WTC11 (cell line): ENCODE measurements around the gene RPS6KA4. TPM values are rescaled to one million over a fixed set of nuclear protein-coding genes. Genes with fewer than 3 reads are reported as not detected.

Source experiments
- ATAC-seq: fragments of 200-7000 bp; cut with Tn5 transposase; 2 replicates; pipeline ENCODE4 v1.10.0; 2021; ENCODE audit warnings: mild to moderate bottlenecking, moderate library complexity
- CTCF ChIA-PET: fragments of 300-600 bp; sonication (Branson Sonifier 250); formaldehyde crosslinking; loops from one replicate; lab custom pipeline; 2021; ENCODE audit warnings: antibody characterized with exemption; lab: Charles Lee
- POLR2A ChIA-PET: fragments of 350-600 bp; sonication (Branson Sonifier 250); formaldehyde crosslinking; loops from one replicate; lab custom pipeline; 2021; ENCODE audit warnings: antibody characterized with exemption; lab: Charles Lee
- DNase-seq: peaks from one replicate; pipeline ENCODE4 v3.0.0; 2021; ENCODE audit warnings: low spot score
- H3K27ac Mint-ChIP-seq: 2 replicates; pipeline ENCODE4 v1.8.0; 2021; ENCODE audit warnings: mixed read lengths
- H3K27me3 Mint-ChIP-seq: 2 replicates; pipeline ENCODE4 v1.8.0; 2021; ENCODE audit warnings: low read depth, mild to moderate bottlenecking, moderate library complexity, mixed read lengths
- H3K36me3 Mint-ChIP-seq: 2 replicates; pipeline ENCODE4 v1.8.0; 2021; ENCODE audit warnings: mixed read lengths
- H3K4me1 Mint-ChIP-seq: 2 replicates; pipeline ENCODE4 v1.8.0; 2022; ENCODE audit warnings: mixed read lengths
- H3K4me3 Mint-ChIP-seq: 2 replicates; pipeline ENCODE4 v1.8.0; 2021; ENCODE audit warnings: mild to moderate bottlenecking, moderate library complexity, mixed read lengths
- H3K9me3 Mint-ChIP-seq: 2 replicates; pipeline ENCODE4 v1.8.0; 2021; ENCODE audit warnings: mixed read lengths
- JAZF1 ChIP-seq: fragments of 250-450 bp; sonication (Bioruptor Pico); IDR thresholded peaks from 2 replicates; pipeline ENCODE4 v1.9.0; 2021; ENCODE audit warnings: moderate library complexity, mild to moderate bottlenecking, inconsistent platforms
- MXD4 ChIP-seq: fragments of 250-450 bp; sonication (Bioruptor Pico); IDR thresholded peaks from 2 replicates; pipeline ENCODE4 v1.8.0; 2021; ENCODE audit warnings: mild to moderate bottlenecking, moderate library complexity, borderline replicate concordance
- NFATC4 ChIP-seq: fragments of 250-450 bp; sonication (Bioruptor Pico); IDR thresholded peaks from 2 replicates; pipeline ENCODE4 v1.9.0; 2021; ENCODE audit warnings: mild to moderate bottlenecking
- NR3C1 ChIP-seq: sonication (generic); formaldehyde crosslinking; conservative IDR thresholded peaks from 2 replicates; pipeline ENCODE4 v1.8.1; 2023; ENCODE audit warnings: low read depth, mild to moderate bottlenecking, missing genetic modification reagents
- SOX15 ChIP-seq: fragments of 250-450 bp; sonication (Bioruptor Pico); IDR thresholded peaks from 2 replicates; pipeline ENCODE4 v1.9.0; 2021; ENCODE audit warnings: mild to moderate bottlenecking
- SP1 ChIP-seq: sonication (generic); formaldehyde crosslinking; conservative IDR thresholded peaks from 2 replicates; pipeline ENCODE4 v1.8.1; 2022; ENCODE audit warnings: missing genetic modification reagents
- TCF7 ChIP-seq: sonication (generic); formaldehyde crosslinking; IDR thresholded peaks from 2 replicates; pipeline ENCODE4 v1.8.0; 2022; ENCODE audit warnings: mild to moderate bottlenecking, low read depth, missing genetic modification reagents, moderate library complexity
- ZNF121 ChIP-seq: sonication (generic); formaldehyde crosslinking; IDR thresholded peaks from 2 replicates; pipeline ENCODE4 v1.8.0; 2023; ENCODE audit warnings: missing genetic modification reagents
- ZNF138 ChIP-seq: sonication (generic); formaldehyde crosslinking; conservative IDR thresholded peaks from 2 replicates; pipeline ENCODE4 v1.8.1; 2022; ENCODE audit warnings: mild to moderate bottlenecking, moderate library complexity, missing genetic modification reagents
- total RNA-seq: library from RNA; stranded (reverse); gene quantifications from 3 replicates; pipeline ENCODE4 v1.2.3, GENCODE V29; 2021
- TF ChIP-seq, protein P1 (sequence below): sonication (generic); formaldehyde crosslinking; IDR thresholded peaks from 2 replicates; pipeline ENCODE4 v1.8.1; 2023; ENCODE audit warnings: mild to moderate bottlenecking, missing genetic modification reagents, borderline replicate concordance
- TF ChIP-seq, protein P2 (sequence below): fragments of 250-450 bp; sonication (Bioruptor Pico); IDR thresholded peaks from 2 replicates; pipeline ENCODE4 v1.9.0; 2021; ENCODE audit warnings: mild to moderate bottlenecking
- TF ChIP-seq, protein P3 (sequence below): fragments of 250-450 bp; sonication (Bioruptor Pico); IDR thresholded peaks from 2 replicates; pipeline ENCODE4 v1.8.0; 2021; ENCODE audit warnings: mild to moderate bottlenecking

Gene RPS6KA4
- total RNA-seq, 1 experiment from 2014 or later = 16.8 TPM

DNA sequence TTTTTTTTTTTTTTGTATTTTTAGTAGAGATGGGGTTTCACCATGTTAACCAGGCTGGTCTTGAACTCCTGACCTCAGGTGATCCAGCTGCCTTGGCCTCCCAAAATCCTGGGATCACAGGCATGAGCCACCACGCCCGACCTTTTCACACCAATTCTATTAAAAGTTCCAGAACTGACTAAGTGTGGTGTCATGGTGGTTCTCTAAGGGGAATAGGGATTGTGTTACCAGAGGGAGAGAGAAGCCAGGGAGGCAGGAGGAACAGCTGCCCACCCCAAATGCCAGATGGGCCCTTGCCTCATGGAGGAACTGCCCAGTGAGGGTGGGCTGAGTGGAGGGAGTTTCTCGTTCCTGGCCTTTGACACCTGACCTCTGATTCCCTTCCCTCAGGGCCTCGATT, 5.9 kb downstream of the RPS6KA4 start (continued):
- TF ChIP-seq, protein P1, sequence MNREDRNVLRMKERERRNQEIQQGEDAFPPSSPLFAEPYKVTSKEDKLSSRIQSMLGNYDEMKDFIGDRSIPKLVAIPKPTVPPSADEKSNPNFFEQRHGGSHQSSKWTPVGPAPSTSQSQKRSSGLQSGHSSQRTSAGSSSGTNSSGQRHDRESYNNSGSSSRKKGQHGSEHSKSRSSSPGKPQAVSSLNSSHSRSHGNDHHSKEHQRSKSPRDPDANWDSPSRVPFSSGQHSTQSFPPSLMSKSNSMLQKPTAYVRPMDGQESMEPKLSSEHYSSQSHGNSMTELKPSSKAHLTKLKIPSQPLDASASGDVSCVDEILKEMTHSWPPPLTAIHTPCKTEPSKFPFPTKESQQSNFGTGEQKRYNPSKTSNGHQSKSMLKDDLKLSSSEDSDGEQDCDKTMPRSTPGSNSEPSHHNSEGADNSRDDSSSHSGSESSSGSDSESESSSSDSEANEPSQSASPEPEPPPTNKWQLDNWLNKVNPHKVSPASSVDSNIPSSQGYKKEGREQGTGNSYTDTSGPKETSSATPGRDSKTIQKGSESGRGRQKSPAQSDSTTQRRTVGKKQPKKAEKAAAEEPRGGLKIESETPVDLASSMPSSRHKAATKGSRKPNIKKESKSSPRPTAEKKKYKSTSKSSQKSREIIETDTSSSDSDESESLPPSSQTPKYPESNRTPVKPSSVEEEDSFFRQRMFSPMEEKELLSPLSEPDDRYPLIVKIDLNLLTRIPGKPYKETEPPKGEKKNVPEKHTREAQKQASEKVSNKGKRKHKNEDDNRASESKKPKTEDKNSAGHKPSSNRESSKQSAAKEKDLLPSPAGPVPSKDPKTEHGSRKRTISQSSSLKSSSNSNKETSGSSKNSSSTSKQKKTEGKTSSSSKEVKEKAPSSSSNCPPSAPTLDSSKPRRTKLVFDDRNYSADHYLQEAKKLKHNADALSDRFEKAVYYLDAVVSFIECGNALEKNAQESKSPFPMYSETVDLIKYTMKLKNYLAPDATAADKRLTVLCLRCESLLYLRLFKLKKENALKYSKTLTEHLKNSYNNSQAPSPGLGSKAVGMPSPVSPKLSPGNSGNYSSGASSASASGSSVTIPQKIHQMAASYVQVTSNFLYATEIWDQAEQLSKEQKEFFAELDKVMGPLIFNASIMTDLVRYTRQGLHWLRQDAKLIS (CRISPR knock-in tag) = no peak
- no peak for TF ChIP-seq SP1 (CRISPR knock-in tag)

DNA sequence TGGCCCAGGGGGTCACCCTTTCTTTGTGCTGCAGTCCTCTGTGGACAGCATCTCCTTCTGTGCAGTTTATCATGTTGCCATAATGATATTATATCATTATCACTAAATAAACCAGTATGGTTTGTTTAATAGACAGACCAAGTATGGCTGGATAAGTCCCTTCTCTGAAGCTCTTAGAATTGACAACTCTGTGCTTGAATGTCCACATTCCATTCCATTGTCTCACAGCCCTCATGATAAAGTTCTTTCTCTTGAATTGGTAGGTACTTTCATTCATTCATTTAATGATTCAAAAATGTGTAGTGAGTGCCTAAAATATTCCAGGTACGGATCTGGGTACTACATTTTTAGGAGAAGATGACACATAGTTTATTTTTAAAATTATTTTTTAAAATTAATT, 7.8 kb downstream of the RPS6KA4 start:
- ATAC-seq (no peak), DNase-seq (no peak)
- ChIA-PET POLR2A (no interaction called here), CTCF (interaction anchor here (0.6 to 12.8 kb wide), 3 partner anchors 12 to 338 kb away, joined by 4 to 140 read pairs (median 27); no protein-coding TSS in a partner anchor)
- Mint-ChIP-seq H3K4me1 (no peaks in the 10 kb centered on the region; the same call in 1 of the 2 replicates), H3K27me3 (no peaks in the 10 kb centered on the region), H3K9me3 (no peaks in the 10 kb centered on the region), H3K27ac (no peak overlapping the region), H3K4me3 (no peak overlapping the region), H3K36me3 (peaks cover 50% of the 10 kb centered on the region)
- TF ChIP-seq ZNF121 (no peak), JAZF1 (CRISPR knock-in tag) (no peak), ZNF138 (CRISPR knock-in tag) (no peak), MXD4 (CRISPR knock-in tag) (no peak), SOX15 (CRISPR knock-in tag) (no peak), NFATC4 (no peak), NR3C1 (CRISPR knock-in tag) (no peak)
- TF ChIP-seq, protein P2, sequence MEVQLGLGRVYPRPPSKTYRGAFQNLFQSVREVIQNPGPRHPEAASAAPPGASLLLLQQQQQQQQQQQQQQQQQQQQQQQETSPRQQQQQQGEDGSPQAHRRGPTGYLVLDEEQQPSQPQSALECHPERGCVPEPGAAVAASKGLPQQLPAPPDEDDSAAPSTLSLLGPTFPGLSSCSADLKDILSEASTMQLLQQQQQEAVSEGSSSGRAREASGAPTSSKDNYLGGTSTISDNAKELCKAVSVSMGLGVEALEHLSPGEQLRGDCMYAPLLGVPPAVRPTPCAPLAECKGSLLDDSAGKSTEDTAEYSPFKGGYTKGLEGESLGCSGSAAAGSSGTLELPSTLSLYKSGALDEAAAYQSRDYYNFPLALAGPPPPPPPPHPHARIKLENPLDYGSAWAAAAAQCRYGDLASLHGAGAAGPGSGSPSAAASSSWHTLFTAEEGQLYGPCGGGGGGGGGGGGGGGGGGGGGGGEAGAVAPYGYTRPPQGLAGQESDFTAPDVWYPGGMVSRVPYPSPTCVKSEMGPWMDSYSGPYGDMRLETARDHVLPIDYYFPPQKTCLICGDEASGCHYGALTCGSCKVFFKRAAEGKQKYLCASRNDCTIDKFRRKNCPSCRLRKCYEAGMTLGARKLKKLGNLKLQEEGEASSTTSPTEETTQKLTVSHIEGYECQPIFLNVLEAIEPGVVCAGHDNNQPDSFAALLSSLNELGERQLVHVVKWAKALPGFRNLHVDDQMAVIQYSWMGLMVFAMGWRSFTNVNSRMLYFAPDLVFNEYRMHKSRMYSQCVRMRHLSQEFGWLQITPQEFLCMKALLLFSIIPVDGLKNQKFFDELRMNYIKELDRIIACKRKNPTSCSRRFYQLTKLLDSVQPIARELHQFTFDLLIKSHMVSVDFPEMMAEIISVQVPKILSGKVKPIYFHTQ (CRISPR knock-in tag) = no peak

DNA sequence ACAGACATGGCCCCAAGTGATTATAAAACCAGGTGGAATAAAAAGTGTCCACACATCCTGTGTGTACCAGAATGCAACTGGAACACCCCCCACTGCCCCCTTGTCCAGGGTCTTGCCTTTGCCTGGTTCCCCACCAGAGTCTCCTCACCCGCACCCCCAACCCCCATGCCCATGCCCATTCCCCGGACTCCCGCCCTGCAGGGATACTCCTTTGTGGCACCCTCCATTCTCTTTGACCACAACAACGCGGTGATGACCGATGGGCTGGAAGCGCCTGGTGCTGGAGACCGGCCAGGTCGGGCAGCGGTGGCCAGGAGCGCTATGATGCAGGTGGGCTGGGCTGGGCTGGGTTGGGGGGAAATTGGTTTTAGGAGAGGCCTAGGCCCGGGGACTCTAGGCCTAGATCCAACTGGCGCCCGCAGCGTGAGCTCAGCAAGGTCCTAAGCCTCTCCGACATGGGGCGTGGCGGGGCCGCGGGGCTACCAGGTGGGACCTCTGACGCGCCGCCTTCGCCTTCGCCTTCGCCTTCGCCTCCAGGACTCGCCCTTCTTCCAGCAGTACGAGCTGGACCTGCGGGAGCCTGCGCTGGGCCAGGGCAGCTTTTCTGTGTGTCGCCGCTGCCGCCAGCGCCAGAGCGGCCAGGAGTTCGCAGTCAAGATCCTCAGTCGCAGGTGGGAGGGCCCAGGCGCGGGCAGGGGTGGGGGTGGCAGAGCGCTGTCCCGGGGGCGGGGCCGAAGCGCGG, 9.1 kb downstream of the RPS6KA4 start:
- ChIA-PET CTCF (interaction anchor here (0.7 to 12.8 kb wide), 4 partner anchors 13 to 321 kb away, joined by 3 to 140 read pairs (median 15); no protein-coding TSS in a partner anchor), POLR2A (interaction anchor here (0.6 kb wide), 1 partner anchor 9 kb away, joined by 3 read pairs; no protein-coding TSS in a partner anchor)
- Mint-ChIP-seq H3K4me1 (peaks cover 5% of the 10 kb centered on the region), H3K9me3 (no peaks in the 10 kb centered on the region), H3K27me3 (no peaks in the 10 kb centered on the region), H3K27ac (no peak overlapping the region), H3K4me3 (no peak overlapping the region), H3K36me3 (peaks cover 40% of the 10 kb centered on the region)
- TF ChIP-seq, protein P3, sequence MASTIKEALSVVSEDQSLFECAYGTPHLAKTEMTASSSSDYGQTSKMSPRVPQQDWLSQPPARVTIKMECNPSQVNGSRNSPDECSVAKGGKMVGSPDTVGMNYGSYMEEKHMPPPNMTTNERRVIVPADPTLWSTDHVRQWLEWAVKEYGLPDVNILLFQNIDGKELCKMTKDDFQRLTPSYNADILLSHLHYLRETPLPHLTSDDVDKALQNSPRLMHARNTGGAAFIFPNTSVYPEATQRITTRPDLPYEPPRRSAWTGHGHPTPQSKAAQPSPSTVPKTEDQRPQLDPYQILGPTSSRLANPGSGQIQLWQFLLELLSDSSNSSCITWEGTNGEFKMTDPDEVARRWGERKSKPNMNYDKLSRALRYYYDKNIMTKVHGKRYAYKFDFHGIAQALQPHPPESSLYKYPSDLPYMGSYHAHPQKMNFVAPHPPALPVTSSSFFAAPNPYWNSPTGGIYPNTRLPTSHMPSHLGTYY (CRISPR knock-in tag) = no peak
- no peak for TF ChIP-seq TCF7 (CRISPR knock-in tag)
- no peak for DNase-seq
- no peak for ATAC-seq
